Activated CD4-positive, alpha-beta T cell treated with anti-CD3 and anti-CD28 coated beads for 48 hours (primary cell): ENCODE results near the gene GLT8D2.
"Not testable (repeated sequence)": the region's sequence is repeated elsewhere in the genome, so short reads cannot be mapped to it uniquely, and the experiment has no call there.

Source experiments
- DNase-seq: peaks from one replicate; pipeline ENCODE4 v3.0.0-alpha.2; 2020

The GLT8D2 gene

GRCh38 chr12:104049278-104049902, 597 bp downstream of the GLT8D2 start:
- DNase-seq = no peak

- DNase-seq = no peak
These were observed 1.2 kb downstream of the GLT8D2 start for GRCh38 chr12:104048811-104049210.

GRCh38 chr12:104048162-104048561, 1.8 kb downstream of the GLT8D2 start:
- no peak for DNase-seq

GRCh38 chr12:104046306-104046705, 3.7 kb downstream of the GLT8D2 start:
- DNase-seq = no peak

GRCh38 chr12:104044158-104044557, 5.8 kb downstream of the GLT8D2 start:
- no peak for DNase-seq

GRCh38 chr12:104042580-104042979, 7.4 kb downstream of the GLT8D2 start:
- no peak for DNase-seq

- not testable (repeated sequence) for DNase-seq
These were observed 10.2 kb downstream of the GLT8D2 start for GRCh38 chr12:104039769-104040168.

GRCh38 chr12:104036143-104036542, 13.8 kb downstream of the GLT8D2 start:
- DNase-seq = not testable (repeated sequence)

- not testable (repeated sequence) for DNase-seq
These were observed 19.4 kb downstream of the GLT8D2 start for GRCh38 chr12:104030596-104030995.

GRCh38 chr12:104026841-104027599, 23.0 kb downstream of the GLT8D2 start:
- DNase-seq = no peak

GRCh38 chr12:104025771-104026170, 24.2 kb downstream of the GLT8D2 start:
- DNase-seq = no peak

- DNase-seq = no peak
These were observed 25.6 kb downstream of the GLT8D2 start for GRCh38 chr12:104024348-104024747.

GRCh38 chr12:104023710-104024109, 26.3 kb downstream of the GLT8D2 start:
- DNase-seq = no peak

GRCh38 chr12:104022786-104023185, 27.2 kb downstream of the GLT8D2 start:
- no peak for DNase-seq

- DNase-seq = not testable (repeated sequence)
These were observed 28.1 kb downstream of the GLT8D2 start for GRCh38 chr12:104021862-104022261.

GRCh38 chr12:104012331-104012730, 37.7 kb downstream of the GLT8D2 start:
- no peak for DNase-seq

GRCh38 chr12:104011253-104011652, 38.7 kb downstream of the GLT8D2 start:
- no peak for DNase-seq

GRCh38 chr12:104010606-104011169, 39.3 kb downstream of the GLT8D2 start:
- DNase-seq = no peak

- no peak for DNase-seq
These were observed 39.9 kb downstream of the GLT8D2 start for GRCh38 chr12:104010121-104010520.

- no peak for DNase-seq
These were observed 43.1 kb downstream of the GLT8D2 start for GRCh38 chr12:104006929-104007328.

GRCh38 chr12:104003596-104003995, 46.4 kb downstream of the GLT8D2 start:
- no peak for DNase-seq

- no peak for DNase-seq
These were observed 47.3 kb downstream of the GLT8D2 start for GRCh38 chr12:104002686-104003085.

GRCh38 chr12:104000807-104001434, 49.1 kb downstream of the GLT8D2 start:
- DNase-seq = no peak

GRCh38 chr12:103998976-103999375, 51.0 kb downstream of the GLT8D2 start:
- DNase-seq = no peak
